Stimulated activated CD4-positive, alpha-beta T cell treated with anti-CD3 and anti-CD28 coated beads, Interleukin-1b, Interleukin-23, amount 100 ng/mL, for 1 hour (primary cell): ENCODE results near the gene MYL9.

ENCODE experiments used
- DNase-seq, 2 donors: peaks; one replicate each; pipeline ENCODE4 v3.0.0-alpha.2; 2020; ENCODE audit warnings: low read depth in 2 of 2

Gene MYL9

DNA sequence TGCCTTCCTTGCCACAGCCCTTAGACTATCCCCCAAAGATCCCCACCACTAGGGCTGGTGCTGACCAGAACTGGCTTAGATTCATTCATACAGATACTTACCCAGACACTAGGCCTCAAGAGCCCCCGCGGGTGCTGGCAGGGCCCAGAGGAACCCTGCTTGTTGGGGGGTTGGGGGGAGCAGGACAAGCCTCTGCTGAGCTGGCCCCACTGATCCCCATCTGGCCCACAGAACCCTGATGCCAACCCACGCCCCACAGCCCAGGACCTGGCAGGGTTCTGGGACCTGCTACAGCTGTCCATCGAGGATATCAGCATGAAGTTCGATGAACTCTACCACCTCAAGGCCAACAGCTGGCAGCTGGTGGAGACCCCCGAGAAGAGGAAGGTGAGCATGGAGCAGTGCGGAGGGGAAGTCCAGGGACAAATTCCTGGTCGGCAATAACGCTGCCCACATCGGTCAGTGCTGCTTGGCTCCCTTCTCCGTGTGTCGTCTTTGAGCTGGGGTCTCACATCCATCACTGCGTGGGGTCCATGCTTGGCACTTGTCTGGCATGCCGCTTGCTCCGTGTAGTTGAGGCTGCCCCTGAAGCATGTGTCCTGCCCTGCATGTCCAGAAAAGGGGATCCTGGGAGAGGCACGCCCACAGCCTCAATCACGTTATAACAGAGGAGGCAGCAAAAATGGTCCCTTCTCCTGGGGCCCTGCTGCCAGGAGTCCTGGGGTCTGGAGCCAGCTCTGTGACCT is 15.5 kb upstream of the MYL9 start:
- no peak for DNase-seq

DNA sequence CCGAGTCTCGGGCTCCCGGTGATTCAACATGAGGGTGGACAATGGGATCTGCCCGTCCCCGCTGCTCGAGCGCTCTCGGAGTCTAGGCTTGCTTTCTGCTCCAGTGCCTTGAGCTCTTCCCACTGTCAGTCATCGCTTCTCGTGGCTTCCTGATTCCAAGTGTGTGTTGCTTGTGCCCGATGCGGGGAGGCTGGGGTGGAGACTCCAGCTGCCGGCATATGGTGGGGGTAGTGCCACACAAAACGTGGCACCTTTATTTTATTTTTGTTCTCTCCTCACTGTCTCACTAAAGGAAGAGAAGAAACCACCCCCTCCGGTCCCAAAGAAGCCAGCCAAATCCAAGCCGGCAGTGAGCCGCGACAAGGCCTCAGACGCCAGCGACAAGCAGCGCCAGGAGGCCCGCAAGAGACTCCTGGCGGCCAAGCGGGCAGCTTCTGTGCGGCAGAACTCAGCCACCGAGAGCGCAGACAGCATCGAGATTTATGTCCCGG is 14.8 kb upstream of the MYL9 start:
- no peak for DNase-seq

DNA sequence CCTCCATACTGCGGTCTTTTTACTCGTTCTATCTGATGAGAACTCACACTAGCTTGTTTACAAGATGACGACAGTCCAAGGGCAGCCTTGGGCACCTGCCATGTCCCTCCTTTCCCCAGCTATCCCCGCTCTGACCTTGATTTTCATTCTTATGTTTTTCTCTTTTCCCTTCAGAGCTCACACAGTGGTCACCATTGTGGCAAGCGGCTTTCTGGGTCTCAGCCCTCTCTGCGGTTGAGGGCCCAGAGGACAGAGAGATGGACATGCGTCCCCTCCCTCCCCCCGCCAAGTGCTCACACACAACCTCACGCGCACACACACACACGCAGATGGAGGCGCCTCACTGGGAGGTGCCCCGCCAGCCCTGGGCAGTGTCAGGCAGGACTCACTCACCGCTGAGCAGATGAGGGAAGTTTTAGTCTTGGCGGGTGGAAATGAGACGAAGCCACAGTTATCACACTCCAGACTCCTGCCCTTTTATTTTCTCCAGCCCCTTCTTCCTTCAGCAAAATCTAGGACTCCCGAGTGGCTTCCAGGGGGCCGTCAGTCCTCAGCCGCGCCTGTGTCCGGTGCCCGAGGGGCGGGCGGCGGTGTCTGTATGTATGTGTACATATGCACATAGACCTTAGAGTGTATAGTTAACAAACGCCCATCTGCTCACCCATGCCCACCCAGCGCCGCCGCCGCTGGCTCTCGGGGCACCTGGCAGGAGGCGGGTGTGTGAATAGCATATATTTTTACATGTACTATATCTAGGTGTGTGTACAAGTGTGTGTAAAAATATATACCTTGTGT is 13.8 kb upstream of the MYL9 start:
- no peak for DNase-seq

DNA sequence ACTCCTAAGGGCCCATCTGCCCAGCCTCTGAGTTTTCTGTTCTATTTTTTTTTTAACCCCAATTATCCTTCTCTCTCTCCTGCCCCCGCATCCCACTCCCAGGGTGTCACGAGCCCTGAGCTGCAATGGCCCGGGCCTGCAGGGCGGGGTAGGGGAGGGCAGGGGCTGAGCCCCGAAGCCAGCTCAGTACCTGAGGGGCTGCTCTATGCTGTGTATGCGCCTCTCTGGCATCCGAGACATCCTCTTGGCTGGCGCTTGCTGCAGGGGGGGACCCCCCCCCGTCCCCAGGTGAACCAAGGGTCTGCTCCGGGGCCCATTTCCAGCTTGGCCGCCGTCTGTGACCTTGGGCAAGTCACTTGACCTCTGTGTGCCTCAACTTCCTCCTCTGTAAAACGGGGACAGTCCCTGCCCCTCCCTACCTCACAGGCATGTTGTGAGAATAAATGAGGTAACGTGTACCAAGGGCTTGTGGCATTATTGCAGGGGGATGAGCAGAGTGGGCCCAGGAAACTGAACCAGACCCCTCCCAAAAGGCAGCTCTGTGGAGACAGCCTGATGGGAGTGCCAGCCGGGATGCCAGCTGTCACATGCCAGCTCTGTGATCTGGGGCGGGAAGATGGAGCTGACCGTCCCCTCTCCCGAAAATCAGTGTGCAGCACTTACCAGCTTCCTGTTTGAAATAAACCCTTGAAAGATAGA is 13.0 kb upstream of the MYL9 start:
- no peak for DNase-seq

GRCh38 chr20:36528875-36529417 is 12.4 kb upstream of the MYL9 start:
- no peak for DNase-seq

DNA sequence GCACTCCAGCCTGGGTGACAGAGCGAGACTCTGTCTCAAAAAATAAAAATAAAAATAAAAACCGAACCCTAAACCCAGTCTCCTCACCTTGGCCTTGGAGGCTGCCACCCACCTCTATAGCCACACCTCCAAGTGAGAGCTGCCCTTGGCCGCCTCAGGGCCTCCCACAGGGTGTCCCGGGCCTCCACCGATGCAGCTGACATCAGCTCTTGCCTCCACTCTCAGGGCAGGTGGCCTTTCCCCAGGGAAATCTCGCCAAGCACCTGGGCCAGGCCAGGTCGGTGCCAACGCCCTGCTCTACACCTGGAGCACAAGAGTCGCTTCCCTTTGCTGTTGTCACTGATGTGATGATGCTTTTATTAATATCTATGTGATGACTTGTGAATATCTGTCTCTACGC is 8.9 kb upstream of the MYL9 start:
- DNase-seq: no peak

DNA sequence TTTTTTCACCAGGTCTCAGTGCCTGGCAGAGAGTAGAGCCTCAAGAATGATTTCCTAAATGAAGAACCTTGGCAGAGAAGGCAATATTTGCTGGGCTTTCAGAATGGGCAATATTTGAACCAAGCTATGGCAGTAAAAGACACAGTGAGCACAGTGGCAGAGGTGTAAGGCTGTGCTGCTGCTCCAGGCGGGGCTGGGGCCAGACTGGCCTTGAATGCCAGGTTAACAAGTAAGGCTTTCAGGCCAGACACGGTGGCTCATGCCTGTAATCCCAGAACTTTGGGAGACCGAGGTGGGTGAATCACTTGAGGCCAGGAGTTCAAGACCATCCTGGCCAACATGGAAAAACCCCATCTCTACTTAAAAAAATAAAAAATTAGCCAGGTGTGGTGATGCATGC is 8.5 kb upstream of the MYL9 start:
- no peak for DNase-seq

DNA sequence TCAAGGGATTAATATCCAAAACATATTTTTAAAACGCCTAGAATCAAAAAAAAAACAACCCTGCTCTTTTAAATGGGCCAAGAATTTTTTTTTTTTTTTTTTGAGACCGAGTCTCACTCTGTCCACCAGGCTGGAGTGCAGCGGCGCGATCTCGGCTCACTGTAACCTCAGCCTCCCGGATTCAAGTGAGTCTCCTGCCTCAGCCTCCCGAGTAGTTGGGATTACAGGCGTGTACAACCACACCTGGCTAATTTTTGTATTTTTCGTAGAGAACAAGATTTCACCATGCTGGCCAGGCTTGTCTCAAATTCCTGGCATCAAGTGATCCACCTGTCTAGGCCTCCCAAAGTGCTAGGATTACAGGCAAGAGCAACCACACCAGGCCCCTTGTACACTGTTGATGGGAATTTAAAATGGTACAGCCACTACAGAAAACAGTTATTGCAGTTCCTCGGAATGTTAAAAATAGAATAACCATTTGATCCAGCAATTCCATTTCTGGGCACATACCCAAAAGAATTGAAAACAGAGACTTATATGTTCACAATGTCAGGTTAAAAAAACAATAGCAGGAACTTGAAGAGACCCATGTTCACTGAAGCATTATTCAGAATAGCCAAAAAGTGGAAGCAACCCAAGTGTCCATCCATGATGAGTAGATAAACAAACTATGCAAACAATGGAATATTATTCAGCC is 3.1 kb upstream of the MYL9 start:
- no peak for DNase-seq

DNA sequence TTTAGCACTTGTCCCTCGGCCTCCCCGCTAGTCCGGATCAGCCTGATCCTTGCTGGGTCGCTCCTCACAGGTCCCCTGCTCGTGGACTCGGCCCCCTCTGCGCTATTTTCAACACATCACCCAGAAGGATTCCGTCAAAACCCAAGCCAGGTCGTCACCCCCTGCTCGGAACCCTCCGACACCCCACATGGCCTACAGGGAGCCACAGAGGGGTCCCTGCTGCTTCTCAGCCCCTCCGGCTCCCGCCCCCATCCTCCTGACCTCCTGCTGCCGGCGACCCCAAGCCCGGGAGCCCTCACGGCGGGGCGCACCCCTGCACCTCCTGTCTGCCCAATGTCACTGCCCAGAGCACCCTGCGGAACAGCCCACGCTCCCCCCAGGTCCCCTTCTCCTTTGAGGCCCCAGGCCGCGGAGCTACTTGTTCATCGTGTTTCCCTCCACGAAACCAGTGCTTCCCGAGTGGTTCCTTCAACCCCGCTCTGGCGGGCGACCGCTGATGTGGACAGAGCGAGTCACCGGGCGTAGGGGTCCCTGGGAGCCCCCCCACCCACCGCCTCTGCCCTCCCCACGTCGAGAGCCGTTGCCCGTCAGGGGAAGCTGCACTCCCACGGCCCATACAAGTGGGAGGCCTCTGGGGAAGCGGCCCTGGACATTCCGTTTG is 638 bp upstream of the MYL9 start:
- no peak for DNase-seq

GRCh38 chr20:36541768-36542488 is 609 bp downstream of the MYL9 start:
- no peak for DNase-seq

GRCh38 chr20:36542516-36543183 is 1.3 kb downstream of the MYL9 start:
- DNase-seq: no peak

DNA sequence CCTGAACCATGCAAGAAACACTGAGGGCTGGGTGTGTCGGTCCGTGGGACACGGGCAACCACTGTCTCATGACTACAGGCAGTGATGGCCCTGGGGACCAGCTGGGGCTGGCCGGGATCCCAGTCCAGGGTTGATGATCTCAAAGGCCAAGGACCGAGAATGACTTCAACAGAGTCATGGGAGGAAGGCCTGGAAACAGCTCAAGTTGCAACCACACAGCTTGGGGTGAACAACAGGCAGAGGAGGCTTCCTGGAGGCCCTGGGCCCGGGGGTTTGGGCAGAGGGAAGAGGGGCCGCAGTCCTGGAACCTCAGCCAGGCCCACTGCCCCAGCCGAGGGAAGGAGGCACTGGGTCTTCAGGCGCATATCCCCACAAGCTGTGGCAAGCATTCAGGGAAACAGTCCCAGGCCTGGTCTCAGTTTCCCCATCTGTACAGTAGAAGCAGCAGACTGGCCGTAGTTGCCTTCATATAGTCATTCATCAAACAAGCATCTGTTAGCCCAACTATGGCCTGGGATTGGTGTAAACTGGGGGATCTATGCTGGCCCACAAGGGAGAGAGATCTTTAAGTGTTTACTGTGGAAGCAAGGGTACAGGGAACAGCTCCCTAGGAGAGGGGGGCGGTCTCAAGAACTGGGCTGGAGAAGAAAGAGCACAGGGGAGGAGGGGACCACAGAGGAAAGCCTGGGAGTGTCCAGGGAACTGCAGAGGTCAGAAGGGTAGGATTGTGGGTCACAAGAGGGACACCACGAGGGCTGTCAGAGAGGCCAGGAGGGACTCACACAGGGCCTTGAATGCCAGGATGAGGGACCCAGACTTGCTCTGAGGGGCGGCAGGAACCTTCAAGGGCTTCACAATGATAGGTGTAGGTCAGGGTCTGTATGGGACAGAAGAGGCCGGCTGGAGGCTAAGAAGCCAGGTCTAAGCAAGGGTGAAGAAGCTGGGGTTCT is 2.1 kb downstream of the MYL9 start:
- DNase-seq: no peak

DNA sequence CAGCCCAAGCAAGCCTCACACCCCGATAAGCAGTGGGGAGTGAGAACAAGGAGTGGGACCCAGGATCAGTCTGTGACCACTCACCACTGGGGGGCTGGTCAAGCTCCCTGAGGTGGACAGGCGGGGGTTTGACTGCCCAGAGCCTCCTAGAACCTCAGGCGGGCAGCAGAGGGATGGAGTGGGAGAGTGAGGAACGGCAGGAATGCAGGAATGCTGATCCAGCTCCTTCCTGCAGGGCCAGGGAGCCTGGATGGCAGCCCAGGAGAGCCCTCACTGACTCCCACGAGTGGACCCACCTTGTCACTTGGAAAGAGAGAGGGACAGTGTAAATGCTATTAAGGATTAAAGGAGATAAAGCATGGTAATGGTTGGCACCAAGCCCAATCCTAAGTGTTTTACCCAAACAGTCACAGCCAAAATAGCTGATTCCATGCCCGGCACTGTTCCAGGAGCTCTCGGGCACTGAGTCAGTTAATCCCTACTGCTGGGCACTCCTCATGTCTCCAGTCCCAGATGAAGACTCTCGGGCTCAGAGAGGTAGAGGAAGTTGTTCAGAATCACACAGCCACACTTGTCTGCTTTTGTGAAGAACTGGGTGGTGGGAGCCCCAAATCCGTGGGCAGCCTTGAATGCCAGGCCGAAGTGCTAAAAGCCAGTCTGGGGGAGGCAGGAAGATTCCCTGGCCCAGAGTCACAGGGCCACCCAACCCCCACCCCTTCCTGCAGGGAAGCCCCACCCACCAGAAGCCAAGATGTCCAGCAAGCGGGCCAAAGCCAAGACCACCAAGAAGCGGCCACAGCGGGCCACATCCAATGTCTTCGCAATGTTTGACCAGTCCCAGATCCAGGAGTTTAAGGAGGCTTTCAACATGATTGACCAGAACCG is 3.1 kb downstream of the MYL9 start:
- DNase-seq: no peak

DNA sequence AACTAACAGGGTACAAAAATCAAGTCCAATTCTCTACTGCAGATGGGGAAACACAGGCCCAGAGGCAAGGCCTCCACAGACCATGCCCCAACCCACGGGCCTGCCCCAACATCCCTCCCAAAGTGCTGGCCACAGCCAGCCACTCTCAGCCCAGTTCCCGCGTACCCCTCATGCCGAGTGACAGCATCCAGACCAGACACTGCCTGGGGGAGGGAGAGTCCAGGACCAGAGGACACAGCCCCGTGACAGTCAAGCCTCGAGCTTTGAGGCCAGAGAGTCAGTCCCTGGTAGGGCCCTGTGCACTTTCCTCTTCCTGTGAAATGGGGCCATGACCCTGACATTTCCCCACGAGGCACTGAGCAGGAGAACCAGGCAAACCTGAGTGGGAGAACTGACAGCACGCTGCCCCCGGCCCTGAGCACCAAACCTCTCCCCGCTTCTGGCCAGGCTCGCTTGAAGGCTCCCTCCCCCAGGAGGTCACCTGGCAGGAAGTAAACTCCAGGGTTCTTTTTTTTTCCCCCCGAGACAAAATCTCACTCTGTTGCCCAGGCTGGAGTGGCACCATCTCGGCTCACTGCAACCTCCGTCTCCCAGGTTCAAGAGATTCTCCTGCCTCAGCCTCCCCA is 4.9 kb downstream of the MYL9 start:
- DNase-seq: no peak

- no peak for DNase-seq
Measured at GRCh38 chr20:36547186-36548005, 6.1 kb downstream of the MYL9 start.

GRCh38 chr20:36548006-36548315 is 6.6 kb downstream of the MYL9 start:
- DNase-seq: no peak
